ENCODE results near the gene FGD4. TPM values are rescaled to one million over a fixed set of nuclear protein-coding genes. Genes with fewer than 3 reads are reported as not detected.

FGD4 gene
- total RNA-seq, 1 experiment from 2014 or later = 54.3 TPM

DNA sequence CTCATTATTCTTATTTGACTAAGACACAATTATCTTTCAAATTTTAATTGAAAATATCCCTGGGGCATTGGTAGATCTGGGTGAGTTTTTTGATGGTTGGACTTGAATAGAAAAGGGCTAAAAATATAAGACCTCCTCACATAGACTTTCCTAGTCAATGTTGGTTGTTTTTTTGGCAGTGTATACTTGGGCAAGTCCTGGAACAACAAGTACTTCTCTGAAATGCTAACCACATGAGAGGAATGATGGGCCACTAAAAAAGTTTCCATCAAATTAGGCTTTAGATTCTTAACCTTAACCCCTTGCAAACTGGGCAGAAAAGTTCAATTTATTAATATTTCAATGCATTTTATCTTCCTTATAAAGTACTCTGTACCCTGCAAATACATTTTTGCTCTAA is 97.6 kb downstream of the FGD4 start:
- no peak overlapping the region for H3K18ac ChIP-seq (ENCODE audit: insufficient read length, low read depth, low read length)
- H3K27me3 ChIP-seq (ENCODE audit: insufficient read depth, low read length) = no peaks in the 10 kb centered on the region
- Mint-ChIP-seq H3K4me1 (peaks cover 19 to 31% of the 10 kb centered on the region in 2 experiments), H3K4me3 (no peak overlapping the region), H3K27ac (no peak overlapping the region), H3K9me3 (no peaks in the 10 kb centered on the region), H3K27me3 (ENCODE audit: low read depth) (no peaks in the 10 kb centered on the region), H3K36me3 (ENCODE audit: insufficient read depth in 1 of 3, low read depth in 3 of 3) (peaks cover 0 to 2% (median 0%) of the 10 kb centered on the region in 3 experiments; a peak in 1 of 7 replicates)
- no peak overlapping the region for H3K14ac ChIP-seq (ENCODE audit: insufficient read depth, low read length)
- no peaks in the 10 kb centered on the region for H3K23me2 ChIP-seq (ENCODE audit: insufficient read length, low read depth, low read length, poor library complexity, severe bottlenecking)
- H4K91ac ChIP-seq (ENCODE audit: insufficient read length, low read depth, low read length) = no peak overlapping the region
- H3K4me2 ChIP-seq (ENCODE audit: insufficient read depth, insufficient read length, low read length) = no peak overlapping the region
- no peak overlapping the region for H3K56ac ChIP-seq (ENCODE audit: insufficient read length, low read depth, low read length)
- H3K79me1 ChIP-seq (ENCODE audit: insufficient read depth, low read depth, low read length, poor library complexity, severe bottlenecking) = peaks cover 3% of the 10 kb centered on the region
- H3T11ph ChIP-seq (ENCODE audit: low read length) = no peak overlapping the region
- no peak overlapping the region for H3K4ac ChIP-seq (ENCODE audit: low read depth, low read length)
- no peak overlapping the region for H2BK12ac ChIP-seq (ENCODE audit: insufficient read length, low read depth, low read length)
- no peak overlapping the region for H3K9ac ChIP-seq (ENCODE audit: extremely low read depth, insufficient read length, low read length)
- TF ChIP-seq, protein P1, sequence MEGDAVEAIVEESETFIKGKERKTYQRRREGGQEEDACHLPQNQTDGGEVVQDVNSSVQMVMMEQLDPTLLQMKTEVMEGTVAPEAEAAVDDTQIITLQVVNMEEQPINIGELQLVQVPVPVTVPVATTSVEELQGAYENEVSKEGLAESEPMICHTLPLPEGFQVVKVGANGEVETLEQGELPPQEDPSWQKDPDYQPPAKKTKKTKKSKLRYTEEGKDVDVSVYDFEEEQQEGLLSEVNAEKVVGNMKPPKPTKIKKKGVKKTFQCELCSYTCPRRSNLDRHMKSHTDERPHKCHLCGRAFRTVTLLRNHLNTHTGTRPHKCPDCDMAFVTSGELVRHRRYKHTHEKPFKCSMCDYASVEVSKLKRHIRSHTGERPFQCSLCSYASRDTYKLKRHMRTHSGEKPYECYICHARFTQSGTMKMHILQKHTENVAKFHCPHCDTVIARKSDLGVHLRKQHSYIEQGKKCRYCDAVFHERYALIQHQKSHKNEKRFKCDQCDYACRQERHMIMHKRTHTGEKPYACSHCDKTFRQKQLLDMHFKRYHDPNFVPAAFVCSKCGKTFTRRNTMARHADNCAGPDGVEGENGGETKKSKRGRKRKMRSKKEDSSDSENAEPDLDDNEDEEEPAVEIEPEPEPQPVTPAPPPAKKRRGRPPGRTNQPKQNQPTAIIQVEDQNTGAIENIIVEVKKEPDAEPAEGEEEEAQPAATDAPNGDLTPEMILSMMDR (conservative IDR thresholded peaks at IDR 0.05) = no peak
- H2BK20ac ChIP-seq (ENCODE audit: low read depth, low read length, poor library complexity, severe bottlenecking) = no peak overlapping the region
- no peak overlapping the region for H4K5ac ChIP-seq (ENCODE audit: insufficient read length, low read depth, low read length)
- peaks cover 6% of the 10 kb centered on the region; the same call in 1 of the 2 replicates for H3K4me1 ChIP-seq (ENCODE audit: insufficient read depth, low read length)
- H3K23ac ChIP-seq (ENCODE audit: insufficient read length, low read depth, low read length) = no peak overlapping the region
- H2AK5ac ChIP-seq (ENCODE audit: insufficient read length, low read length) = no peak overlapping the region
- no peaks in the 10 kb centered on the region for H3K9me3 ChIP-seq (ENCODE audit: control insufficient read depth, low read depth, low read length)
- no peak for DNase-seq
- H2AFZ ChIP-seq (ENCODE audit: low read length) = no peak overlapping the region
- no peak overlapping the region for H4K8ac ChIP-seq (replicated peaks; ENCODE audit: insufficient read length, low read depth, low read length)
- no peak overlapping the region for H2BK120ac ChIP-seq (ENCODE audit: low read depth, low read length, poor library complexity, severe bottlenecking)
- peaks cover 6% of the 10 kb centered on the region; the same call in 1 of the 2 replicates for H3K79me2 ChIP-seq (ENCODE audit: insufficient read depth, low read length)
- H4K20me1 ChIP-seq (ENCODE audit: control insufficient read depth, insufficient read depth, insufficient read length) = no peaks in the 10 kb centered on the region
- H2BK5ac ChIP-seq (ENCODE audit: insufficient read length, low read length) = no peak overlapping the region
- H3K27ac ChIP-seq (ENCODE audit: insufficient read length, low read depth, low read length) = no peak overlapping the region
- no peak overlapping the region for H2BK15ac ChIP-seq (ENCODE audit: low read depth, low read length)
